HG02798 (cell line): Measurements from ENCODE around the gene APLP1.
"Not testable (repeated sequence)": the region's sequence is repeated elsewhere in the genome, so short reads cannot be mapped to it uniquely, and the experiment has no call there.

Experiments used
- ATAC-seq: cut with Tn5 transposase; IDR thresholded peaks from one replicate; pipeline ENCODE4 v1.9.1; 2021; ENCODE audit warnings: mild to moderate bottlenecking; ENCODE audit not compliant: unreplicated experiment, poor library complexity

The APLP1 gene

DNA sequence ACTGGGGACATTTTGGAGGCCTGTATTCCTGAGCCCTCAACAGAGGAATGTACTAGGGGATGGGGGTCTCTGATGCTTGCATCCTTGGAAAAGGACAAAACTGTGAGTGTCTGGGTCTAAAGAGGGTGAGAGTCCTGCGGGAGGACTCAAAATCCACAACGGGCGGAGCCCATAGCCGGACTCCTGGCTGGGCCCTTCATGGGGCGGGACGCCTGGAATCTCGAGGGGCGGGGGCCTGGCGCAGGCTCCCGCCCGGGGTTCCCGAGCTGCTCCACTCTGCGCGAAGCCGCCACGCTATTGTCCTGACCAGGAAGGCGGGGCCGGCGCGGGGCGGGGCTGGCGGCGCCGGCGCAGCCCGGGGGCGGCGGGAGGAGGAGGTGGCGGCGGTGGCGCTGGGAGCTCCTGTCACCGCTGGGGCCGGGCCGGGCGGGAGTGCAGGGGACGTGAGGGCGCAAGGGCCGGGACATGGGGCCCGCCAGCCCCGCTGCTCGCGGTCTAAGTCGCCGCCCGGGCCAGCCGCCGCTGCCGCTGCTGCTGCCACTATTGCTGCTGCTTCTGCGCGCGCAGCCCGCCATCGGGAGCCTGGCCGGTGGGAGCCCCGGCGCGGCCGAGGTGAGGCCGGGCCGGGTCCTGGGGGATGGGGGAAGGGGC, at the start of gene APLP1:
Gene APLP1 (plus strand): TSS at position 403 of the 651 bp plus-strand sequence. CDS start 63 bp downstream, at position 466.
- no peak for ATAC-seq

DNA sequence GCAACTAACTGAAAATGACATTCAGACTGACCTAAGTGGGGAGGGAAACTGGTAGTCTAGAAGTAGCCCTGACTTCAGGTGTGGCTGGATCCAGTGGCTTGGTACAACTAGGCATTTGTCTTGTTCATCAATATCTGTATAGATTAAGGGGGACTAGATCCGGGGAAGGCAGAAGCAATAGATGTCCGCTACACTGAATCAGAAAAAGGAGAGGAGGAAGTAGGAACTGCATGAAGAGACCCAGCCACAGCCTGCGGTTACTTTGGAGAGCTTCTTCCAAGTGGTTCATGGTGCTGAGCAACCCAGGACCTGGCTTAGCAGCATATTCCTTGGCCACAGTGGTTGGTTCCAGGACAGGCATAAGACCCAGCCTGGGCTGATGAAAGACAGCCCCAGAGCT, 45.8 kb upstream of the APLP1 start:
- ATAC-seq = no peak

DNA sequence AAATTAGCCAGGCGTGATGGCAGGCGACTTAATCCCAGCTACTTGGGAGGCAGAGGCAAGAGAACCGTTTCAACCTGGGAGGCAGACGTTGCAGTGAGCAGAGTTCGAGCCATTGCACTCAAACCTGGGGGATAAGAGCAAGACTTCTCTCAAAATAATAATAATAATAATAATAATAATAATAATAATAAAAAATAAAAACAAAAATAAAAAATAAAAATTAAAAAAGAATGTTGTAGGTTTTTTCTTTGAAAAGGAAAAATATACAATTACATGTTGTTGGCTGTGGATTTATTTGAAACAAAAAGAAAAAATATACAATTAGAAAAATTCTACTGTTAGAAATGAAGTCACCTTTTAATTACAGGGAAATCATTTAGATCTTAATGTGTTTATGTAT, 44.2 kb upstream of the APLP1 start:
- ATAC-seq = no peak

DNA sequence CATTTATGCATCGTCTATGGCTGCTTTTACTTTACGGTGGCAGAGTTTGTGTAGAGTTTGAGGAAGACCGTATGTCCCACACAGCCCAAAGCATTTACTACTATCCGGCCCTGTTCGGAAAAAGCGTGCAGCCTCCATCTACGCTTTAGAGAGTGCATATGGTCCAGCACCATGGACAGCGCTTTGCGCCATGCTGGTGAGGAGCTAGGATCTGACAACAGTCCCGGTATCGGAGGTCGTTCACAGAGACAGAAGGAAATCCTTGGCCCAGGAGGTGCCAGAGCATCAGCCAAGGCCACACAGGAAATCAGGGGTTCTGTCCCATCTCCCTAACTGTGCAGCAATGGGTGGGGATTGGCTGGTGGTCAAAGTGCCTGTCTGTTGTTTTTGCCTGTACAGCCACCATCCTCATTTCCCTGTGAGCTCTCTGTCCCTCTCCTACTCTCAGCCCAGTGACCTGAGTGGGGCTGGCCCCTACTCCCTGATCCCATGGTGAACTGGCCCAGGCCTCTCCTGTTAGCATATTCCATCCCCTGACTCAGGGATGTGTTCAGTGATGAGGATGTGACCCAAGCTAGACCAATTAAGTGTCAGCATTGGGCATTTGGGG, 39.6 kb upstream of the APLP1 start:
- no peak for ATAC-seq

DNA sequence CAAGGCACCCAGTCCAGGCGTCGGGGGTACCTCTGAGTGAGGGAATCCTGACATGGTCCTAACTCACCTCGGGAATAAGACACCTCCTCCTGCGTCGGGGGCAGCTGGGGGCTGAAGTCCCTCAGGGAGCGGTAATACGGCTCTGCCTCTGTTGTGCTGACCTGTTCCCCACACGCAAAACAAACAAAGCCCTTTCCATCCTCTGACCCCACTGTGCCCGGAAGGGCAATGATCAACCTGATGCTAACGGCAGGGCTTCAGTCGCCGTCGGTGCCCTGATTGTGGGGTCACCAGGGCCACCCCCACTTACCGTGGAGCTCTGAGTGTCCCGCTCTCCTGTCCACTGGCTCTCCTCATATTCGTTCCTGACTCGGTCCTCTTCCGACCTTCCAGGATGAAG, 37.4 kb upstream of the APLP1 start:
- no peak for ATAC-seq

DNA sequence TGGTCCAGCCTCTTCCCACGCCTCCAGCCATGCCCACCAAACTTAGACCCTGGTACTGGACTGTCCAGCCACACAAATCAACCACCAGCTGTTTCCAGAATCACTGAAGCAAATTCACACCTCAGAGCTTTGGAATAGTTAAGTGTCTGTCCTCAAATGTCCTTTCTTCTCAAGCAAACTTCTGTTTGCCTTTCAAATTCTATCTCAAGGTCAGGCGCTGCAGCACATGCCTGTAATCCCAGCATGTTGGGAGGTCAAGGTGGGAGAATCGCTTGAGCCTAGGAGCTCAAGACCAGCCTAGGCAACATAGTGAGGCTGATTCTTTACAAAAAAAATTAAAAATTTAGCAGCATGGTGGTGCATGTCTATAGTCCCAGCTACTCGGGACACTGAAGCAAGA, 36.3 kb upstream of the APLP1 start:
- no peak for ATAC-seq

DNA sequence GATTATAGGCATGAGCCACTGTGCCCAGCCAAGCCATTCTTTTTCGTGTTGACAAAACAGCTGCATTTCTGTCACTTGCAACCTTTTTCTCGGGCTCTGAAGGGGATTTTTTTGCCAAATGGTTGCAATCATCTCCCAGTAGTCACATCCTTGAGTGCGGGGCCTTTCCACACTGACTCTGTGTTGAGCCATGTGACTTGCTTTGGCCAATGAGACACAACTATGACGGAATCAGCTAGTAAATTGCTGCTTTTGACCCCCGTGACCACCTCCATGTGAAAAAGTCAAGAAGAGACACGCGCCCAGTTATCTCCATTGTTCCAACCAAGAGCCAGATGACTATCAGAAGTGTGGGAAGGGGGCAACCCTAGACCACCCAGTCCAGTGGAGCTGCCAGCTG, 34.4 kb upstream of the APLP1 start:
- ATAC-seq = no peak

DNA sequence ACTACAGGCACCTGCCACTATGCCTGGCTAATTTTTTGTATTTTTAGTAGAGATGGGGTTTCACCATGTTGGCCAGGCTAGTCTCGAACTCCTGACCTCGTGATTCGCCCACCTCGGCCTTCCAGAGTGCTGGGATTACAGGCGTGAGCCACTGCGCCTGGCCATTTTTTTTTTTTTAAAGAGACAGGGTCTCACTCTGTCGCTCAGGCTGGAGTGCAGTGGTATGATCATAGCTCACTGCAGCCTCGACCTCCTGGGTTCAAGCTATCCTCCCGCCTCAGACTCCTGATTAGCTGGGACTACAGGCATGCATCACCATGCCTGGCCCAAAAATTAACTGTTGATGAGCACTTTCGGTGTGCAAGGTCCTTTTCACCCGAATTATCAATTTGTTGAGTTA, 32.3 kb upstream of the APLP1 start:
- not testable (repeated sequence) for ATAC-seq

DNA sequence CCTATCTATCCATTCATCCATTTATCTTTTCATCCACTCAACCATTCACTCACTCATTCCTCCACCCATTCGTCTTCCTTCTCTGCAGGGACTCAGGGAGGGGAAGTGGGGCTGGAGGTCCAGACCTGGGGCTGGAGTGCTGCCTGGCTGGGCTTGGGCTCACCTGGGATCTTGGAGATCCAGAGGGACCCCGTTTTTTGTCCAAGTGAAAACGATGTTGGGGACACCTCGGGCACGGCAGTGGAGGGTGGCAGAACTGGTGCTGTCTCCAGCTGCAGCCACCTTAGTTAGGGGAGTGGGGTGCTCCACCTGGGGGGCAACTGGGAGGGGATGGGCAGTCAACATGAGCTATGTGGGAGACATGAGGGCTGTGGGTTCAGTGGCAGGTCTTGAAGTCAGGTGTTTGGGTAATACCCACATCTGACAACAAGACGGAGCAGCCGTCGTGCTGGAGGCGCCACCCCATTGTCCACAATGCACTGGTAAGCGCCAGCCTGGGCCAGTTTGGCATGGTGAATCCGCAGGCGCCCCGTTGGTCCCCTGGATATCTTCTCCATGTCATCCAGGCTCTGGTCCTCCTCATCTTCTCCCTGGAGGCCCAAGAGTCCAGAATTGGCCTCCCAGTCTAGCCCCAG, 26.3 kb upstream of the APLP1 start:
- ATAC-seq = no peak

DNA sequence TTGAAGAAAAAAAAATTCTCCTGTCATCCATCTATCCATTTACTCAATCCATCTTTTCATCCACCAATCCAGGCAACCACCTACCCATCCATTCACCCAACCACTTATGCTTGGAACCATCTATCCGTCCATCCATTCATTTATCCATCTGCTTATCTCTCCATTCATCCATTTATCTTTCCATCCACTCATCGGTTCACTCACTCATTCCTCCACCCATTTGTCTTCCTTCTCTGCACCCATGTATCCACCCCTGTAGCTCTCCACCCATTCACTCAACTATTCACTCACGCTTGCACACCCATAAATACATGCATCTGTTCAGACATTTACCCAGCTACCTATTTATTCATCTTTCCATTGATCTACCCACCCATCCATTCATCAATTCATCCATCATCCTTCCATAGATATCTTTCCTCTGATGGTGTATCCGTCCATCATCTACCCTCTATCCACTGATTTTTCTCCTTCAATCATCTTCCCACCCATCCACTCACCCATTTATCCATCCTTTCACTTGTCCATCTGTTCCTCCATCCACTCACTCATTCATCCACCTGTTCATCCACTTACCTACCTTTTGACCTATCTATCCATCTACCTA, 25.6 kb upstream of the APLP1 start:
- no peak for ATAC-seq

DNA sequence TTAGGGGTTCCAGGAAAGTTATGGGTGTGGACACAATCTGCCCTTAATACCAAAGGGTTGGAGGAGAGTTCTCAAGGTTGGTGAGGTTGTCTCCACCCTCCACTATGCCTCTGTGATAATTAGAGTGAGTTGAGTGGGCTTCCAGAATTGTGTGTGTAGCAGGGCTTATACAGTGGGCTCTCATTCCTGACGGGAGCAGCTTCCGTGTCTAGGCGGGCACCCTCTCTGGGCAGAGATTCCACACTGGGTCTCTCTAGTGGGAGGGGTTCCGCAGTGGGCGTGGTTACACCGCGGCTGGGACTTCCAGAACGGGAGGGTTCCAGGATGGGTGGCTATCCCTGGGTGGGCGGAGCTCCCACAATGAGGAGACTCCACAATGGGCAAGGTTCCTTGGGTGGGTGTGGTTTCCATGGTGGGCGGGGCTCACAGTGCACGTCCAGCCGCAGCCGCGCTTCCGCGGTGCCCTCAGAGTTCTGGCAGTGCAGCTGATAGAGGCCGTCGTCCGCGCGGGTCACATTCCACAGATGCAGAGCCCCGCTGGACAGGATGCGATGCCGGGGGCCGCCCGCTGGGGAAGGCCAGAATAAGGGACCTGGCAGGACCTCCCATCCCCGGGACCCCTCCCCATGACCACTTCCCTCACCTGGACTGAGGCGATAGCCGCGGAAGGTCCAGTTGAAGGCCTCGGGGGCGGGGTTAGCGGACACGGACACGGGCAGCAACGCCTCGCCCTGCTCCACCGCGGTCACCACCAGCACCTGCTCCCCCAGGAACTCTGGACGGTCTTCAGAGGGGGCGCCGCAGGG, 24.5 kb upstream of the APLP1 start:
- ATAC-seq = no peak

DNA sequence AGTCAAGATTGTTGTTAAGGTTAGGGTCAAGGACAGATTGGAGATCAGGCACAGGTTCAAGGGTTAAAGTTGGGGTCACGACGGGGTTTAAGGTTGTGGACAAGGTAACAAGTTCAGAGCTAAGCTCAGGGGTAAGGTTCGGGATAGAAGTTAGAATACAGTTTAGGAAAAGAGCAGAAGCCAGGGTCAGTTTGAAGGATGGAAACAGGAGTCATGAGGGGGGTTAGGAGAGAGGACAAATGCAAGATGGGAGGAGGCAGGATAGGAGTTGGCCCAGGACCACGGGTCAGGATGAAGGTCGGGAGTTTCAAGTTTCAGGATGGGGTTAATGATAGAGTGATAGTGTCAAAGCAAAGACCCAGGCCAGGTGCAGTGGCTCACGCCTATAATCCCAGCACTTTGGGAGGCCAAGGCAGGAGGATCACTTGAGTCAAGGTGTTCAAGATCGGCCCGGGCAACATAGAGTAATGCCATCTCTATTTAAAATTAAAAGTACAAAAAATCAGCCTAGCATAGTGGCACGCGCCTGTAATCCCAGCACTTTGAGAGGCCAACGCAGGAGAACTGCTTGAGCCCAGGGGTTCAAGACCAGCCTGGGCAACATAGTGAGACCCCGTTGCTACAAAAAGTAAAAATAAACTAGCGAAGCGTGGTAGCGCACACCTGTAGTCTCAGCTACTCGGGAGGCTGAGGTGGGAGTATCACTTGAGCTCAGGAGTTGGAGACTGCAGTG, 23.7 kb upstream of the APLP1 start:
- ATAC-seq = no peak

DNA sequence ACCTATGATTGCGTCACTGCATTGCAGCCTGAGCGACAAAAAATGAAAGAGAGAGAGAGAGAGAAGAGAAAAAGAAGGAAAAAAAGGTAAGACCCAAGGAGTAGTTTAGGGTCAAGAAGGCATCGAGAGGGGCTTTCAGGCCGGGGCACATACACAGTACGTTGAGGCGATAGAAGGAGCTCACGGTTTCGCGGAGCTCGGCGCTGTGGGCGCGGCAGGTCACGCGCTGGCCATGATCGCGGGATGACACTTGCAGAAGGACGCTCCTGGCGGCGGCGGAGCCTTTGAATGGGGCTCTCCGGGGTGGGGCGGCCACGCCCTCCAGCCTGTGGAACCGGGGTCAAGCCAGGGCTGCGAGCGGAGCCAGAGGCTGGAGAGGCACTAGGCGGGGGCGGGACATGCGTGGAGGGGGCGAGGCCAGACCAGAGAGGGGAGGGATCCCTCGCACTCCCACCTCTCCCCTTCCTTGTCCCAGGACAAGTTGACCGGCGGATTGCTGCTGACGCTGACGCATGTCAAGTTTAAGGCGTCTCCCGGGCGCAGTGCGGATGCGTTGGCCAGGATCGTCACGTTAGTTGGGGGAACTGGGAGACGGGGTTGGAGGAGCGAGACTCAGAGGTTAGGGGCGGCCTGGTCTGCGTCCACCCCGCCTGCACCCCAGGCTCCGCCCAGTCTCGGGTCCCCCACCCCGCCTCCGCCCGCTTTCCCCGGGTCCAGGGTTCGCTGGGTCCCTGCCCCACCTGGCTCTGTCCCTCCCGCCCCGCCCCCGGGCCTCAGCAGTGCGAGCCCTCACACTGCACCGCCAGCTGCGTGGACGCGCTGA, 22.9 kb upstream of the APLP1 start:
- no peak for ATAC-seq

DNA sequence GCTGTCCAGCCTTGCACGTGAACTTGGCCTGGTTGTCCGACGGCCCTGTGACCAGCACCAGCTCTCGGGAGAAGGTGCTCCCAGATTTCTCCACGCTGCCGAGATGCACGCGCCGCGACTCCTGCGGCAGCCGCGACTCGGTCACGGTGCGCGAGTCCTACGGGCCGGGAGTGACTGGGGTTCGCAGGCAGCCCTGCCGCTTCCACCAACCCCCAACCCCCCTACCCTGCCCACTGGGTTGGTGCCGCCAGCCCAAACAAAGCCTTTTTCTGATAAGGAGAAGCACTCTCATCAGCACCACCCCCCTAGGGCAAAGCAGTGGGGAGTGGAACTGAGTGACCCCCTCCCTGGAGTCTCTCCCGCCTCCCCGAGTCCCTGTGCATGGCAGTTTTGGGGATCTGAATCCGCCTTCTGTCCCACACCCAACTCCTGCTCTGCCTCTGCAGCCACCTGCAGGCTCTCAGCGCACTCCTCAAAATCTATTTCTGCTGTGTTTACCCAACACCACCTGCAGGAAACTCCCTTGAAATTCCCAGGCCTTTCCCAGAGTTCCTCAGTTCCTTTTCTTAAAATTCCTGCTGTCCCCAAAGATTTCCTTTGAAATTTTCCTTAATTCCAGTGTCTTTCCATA, 22.2 kb upstream of the APLP1 start:
- ATAC-seq = no peak

DNA sequence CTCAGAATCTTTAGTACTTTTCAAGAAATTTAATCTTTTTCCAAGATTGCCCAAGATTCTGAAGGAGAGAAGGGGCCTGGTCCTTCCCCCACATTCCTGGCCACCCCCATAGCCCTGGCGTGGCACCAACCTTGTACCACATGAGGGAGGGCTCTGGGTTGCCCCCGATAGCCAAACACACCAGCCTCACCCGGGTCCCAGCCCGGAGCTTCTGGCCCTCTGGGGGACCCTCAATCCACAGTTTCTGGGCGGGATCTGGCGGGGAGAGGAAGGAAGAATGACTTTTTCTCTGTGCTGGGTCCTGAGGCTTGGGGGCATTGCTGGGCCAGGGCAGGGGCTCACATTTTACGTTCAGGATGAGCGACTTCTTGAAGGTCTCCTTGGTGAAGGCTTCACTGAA, 20.5 kb upstream of the APLP1 start:
- no peak for ATAC-seq

DNA sequence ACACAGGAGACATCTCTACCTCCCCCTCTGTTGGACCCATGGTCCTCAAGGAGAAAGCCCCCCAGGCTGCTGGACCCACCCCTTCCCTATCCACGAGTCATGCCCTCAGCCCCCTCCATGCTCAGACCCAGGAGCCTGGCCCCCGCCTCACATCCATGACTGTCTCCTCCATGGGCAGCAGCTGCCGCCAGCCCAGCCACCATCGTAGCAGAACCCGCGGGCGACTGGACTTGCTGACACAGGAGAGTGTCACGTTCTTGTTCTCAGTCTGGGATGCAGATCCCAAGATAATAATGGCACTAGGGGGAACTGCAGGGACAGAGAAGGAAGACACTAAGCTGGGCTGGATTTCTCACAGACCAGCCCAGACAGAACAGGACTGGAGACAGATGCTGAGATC, 19.9 kb upstream of the APLP1 start:
- ATAC-seq = no peak

DNA sequence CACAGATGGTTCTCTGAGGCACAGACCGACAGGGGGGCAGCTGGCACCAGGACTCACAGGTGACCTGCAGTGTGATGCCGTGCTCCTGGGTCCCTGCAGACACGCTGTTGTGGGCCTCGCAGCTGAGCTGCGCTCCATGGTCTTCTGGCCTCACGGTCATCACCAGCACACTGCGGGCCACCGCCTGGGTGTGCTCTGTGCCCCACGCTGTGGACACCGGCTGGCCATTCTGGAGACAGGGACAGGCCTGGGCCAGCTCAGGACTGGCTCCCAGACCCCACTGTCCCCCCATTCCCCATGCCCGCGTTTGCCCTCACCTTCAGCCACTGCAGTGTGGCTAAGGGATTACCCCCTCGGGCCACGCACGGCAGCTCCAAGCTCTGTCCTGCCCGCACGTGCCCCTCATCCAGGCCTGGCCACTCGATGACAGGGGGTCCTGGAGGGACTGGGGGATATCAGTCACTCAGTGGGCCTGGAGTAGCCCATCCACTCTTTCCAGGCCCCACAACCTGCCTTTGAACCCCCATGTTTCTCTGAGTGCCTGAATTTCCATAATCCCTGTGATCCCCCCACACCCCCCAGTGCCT, 19.4 kb upstream of the APLP1 start:
- ATAC-seq = no peak

DNA sequence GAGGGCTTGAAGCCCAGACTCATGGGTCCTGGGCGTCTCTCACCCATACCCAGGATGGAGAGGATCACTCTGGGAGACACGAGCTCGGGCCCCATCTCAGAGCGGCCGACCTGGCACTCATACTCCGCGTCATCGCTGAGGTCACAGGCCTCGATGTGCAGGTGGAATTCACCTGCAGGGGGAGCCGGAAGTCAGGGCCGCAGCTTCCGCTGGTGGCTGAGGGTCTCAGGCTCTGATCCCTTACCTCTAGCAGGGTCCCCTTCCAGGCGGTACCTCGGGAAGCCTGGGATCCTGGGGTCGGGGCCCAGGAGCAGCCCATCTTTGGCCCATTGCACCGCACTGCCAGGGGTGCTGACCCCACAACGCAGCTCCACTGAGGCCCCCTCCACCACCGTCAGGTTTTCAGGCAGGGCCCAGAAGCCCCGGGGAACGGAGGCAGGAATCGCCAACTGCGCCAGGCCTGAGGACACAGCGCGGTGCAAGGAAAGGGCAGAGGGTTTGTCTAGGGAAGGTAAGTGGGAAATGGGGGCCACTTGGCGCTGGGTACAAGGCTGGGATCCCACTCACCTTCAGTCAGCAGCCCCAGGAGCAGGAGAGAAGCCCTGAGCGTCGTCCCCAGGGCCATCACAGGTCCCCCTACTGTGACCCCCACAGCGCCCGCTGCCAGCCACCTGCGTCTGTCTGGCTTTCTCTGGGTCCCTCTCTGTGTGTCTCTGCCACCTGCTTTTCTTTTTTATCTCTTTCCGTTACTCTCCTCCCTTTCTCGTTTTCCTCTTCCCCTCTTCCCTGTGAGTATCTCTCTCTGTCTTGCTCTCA, 17.0 kb upstream of the APLP1 start:
- ATAC-seq = no peak
